ENCODE measurements around the gene TMEM132A.

TMEM132A gene

DNA sequence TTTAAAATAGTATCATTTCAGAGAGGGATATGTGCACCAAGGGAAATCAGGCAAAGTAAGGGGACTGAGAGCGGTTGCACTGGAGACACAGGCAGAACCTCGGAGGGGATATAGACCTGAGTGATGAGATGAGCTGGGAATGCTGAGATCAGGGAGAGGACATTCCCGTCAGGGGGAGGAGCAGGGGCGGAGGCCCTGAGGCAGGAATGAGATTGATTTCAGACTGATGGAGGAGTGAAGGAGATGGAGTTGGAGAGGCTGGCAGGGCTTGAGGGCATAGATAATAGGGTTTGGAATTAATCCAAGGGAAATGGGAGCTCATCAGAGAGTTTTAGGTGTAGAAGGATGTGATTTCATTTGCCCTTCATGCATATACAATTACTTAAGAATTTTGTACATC is 60.4 kb downstream of the TMEM132A start:
- no peak for FAIRE-seq
- no peak for DNase-seq (ENCODE audit: insufficient read length, low spot score)

- DNase-seq (ENCODE audit: insufficient read length, low spot score) (no peak), FAIRE-seq (no peak)
Observed at GRCh38 chr11:60985501-60985900, 61.2 kb downstream of the TMEM132A start.

GRCh38 chr11:60985991-60986915 is 62.0 kb downstream of the TMEM132A start:
- DNase-seq (ENCODE audit: insufficient read length, low spot score) (no peak), FAIRE-seq (no peak)

Measured in GM19239 (cell line).